GM10847 (cell line): Measurements from ENCODE around the gene ARID1B.

Experiments used
- POLR2A ChIP-seq: IDR thresholded peaks from 2 replicates; pipeline ENCODE4 v1.6.1; 2011; ENCODE audit not compliant: insufficient read length; ENCODE audit errors: extremely low read depth

The ARID1B gene

DNA sequence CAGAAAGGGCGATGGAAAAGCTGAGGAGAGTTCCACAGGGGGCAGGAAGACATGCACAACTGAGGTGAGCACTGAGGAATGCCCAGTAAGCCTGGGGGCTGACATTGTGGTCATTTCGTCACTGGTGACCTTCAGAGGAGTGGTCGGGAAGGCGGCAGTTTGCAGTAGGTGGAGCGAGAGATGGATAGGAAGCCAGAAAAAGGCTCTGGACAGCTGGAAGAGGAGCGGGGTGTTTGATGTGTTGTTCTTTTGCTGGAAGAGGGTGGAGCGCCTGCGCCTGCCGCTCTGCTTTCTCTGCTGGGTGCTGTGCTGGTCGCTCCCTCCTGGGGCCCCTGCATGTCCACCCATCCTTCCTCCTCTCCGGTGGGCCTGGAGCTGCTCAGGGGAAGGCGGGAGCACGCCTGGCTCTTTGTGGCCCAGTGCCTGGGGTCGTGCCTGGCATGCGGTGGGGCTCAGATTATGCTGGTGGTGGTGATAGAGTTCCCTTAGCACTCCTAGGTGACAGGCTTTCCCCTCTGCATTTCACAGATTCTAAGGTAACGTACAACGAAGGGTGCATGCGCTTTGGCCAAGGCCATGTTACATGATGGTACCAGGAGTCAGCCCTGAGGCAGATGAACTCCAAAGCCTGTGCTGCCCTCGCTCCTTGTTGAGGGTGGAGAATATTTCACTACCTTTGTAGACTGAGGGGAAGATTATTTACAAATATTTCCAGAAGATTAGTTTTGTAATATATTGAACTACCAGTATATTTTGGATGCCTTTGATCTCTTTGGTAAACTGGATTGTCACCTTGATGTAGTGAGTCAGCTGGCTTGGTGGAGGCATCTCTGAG is 20.9 kb downstream of the ARID1B start:
- no peak for TF ChIP-seq POLR2A

DNA sequence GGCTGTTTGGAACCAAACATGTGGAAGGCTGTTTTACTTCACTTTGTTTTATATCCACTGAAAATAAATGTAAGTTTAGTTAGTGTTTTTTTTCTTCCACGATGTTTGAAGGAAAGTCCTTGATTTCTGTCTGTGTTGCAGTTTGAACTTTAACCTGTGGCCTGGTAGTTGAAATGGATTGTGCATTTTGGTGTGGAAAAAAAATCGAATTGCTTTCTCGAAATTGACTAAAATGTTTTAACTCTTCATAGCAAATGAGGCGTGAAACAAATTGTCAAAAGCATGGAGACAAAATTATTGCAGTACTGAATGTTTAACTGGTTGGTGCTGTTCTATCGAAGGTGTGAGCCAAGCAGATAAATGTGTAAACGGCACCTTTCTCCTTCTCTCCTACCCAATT is 24.5 kb downstream of the ARID1B start:
- TF ChIP-seq POLR2A, result no peak

DNA sequence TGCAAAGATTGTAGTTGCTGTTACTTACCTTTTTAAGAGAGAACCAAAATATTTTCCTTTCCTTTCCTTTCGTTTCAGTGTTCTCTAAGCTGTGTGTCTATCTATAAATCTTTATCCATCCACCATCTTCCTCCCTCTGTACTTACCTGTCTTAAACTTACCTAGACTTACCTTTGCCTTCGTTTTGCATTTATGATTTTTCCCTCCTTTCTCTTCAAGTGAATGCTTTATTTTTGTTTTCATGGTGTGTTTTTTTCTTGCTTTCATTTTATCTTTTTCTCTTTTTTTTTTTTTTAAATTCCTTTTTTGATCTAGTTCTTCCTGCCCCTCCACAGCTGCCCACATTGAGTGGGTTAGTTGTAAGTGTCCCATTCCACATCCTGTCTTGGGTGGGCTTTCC is 26.2 kb downstream of the ARID1B start:
- no peak for TF ChIP-seq POLR2A

DNA sequence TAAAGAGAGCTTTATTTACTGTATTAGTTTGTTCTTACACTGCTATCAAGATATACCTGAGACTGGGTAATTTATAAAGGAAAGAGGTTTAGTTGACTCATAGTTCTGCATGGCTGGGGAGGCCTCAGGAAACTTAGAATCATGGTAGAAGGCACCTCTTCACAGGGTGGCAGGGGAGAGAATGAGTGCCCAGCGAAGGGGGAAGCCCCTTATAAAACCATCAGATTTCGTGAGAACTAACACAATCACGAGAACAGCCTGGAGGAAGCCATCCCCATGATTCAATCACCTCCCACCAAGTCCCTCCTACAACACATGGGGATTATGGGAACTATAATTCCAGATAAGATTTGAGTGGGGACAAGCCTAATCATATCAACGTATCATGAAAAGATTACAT is 27.2 kb downstream of the ARID1B start:
- TF ChIP-seq POLR2A, result no peak

DNA sequence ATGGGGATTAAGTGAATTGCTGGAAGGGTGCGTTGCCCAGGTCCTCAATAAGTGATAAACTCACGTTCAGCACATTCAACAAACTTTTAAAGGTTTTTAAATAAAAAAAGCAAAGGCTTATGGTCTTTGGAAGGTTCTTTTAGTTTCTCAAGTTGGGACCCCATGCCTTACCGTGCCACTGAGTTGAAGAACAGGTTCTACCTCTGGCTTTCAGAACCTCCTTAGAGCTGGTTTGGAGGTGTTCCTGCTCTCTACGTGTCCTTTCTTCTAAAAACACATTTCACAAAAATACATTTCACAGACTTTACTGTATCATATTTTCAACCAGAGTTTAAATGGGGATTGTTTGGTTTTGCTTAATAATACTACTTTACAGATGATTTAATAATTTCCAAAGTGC is 29.0 kb downstream of the ARID1B start:
- no peak for TF ChIP-seq POLR2A

DNA sequence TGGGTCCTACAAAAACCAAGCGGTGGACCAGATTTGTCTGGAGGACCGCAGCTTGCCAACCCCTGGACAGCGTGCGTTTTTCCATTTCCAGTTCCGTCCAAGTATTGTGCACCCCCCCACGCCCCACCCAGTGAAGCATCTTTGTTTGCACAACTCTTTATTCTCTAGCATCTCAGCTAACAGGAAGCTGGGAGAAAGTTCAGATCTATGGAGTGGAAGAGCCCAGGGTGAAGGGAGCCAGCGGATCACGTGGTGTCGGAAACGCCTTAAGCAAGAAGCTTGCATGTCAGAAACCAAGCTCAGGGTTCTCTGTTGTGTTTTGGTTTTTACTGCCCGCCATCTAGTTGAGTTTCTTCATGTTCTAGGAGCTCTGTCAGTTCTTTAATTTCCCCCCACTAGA is 29.9 kb downstream of the ARID1B start:
- TF ChIP-seq POLR2A, result no peak

DNA sequence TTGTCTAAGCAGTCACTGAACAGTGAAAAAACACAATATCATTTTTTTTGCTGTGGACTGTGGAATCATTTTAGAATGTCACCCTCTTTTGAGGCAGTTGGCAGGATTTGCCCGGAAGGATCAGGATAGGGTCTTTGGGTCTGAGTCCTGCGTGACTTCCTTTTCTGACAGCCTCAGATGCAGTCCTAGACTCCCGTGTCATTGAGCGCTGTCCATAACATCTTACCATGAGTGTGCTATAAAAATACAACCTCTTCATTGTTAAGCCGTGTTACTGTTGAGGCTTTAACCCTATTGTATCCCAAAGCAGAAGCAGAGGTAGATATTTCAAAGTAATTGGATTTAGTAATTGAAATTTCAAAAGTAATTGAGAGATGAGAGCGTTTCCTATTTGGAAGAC is 30.6 kb downstream of the ARID1B start:
- TF ChIP-seq POLR2A, result no peak

DNA sequence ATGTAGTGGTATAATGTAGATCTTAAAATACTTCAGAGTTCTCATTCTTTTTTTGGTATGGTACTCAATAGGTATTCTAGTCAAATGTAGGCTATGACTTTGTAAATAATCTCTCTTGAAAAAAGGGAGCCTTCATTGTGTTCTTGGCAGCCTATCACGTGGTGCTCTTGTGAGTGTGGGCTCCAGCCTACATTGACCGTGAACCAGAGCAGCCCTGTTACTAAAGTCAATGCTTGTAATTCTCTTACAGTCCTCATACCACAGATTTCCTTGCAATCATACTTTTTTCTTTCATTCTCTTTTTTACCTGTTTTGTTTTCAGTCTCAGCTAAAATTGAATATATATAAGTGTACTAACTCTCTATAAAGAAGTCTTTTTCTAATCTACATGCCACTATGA is 31.1 kb downstream of the ARID1B start:
- no peak for TF ChIP-seq POLR2A

DNA sequence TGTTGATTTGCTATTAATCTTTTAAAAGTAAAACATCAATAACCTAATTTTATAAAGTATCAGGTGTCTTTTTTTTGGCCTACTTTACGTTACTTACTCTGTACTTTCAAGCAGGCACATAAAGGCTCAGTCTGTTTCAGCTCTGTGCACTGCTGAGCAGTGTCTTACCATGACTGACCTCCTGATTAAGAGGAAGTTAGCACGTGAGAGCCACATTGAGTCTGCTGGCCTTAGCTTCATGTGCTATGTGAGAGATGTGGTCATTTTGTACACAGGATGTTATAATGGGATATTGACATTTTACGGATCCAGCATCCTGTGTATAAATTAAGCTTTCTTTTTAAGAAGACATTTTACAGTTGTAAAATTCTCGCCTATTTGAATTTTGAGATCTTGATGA is 31.9 kb downstream of the ARID1B start:
- TF ChIP-seq POLR2A, result no peak

DNA sequence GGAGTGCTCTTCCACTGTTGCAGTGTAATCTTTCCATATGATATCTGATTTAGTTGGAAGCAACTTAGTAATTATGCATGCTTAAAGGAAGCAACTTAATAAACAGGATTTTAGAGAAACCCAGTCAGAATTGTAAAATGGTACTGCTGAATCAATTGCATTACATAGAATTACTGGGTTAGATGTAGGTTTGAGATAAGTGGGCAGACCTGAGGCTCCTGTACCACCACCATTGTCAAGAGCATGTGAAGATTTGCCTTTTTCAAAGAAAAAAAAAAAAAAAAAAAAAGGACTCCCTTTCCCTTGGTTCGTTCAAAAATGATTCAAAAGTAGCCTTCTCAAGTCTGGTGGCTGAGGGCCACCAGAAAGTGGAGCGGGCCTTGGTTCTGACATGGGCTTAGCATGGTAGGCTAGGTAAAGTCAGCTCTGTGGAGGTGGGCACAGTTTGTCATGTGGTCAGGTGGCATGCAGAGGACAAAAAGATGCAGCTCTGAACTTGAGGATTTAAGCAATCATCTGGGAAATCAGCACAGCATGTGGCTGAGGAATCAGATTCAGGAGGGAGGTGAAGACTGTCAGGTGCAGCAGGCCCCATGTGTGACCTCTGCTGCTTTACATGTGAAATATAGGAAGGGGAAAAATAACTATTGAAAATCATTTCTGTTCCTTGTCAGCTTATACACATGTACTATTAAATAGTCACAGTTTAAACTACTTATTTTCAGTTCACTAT is 32.4 kb downstream of the ARID1B start:
- TF ChIP-seq POLR2A, result no peak

DNA sequence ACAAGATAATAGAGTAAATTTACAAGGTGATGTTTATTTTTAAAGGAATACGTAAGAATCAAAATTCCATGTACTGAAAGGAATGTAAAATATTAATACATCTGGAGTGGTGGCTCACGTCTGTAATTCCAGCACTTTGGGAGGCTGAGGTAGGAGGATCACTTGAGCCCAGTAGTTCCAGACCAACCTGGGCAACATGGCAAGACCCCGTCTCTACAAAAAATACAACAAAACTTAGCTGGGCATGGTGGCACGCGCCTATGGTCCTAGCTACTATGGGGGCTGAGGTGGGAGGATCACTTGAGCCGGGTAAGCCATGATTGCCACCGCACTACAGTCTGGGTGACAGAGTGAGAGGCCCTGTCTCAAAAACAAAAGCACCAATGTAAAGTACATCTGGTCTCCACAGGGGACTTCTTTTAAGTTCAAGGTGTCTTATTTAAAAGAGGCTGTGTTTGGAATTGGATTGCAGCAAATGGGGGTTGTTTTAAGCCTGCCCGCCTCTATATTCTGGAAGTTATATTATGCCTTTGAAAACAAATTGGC is 36.9 kb downstream of the ARID1B start:
- no peak for TF ChIP-seq POLR2A

DNA sequence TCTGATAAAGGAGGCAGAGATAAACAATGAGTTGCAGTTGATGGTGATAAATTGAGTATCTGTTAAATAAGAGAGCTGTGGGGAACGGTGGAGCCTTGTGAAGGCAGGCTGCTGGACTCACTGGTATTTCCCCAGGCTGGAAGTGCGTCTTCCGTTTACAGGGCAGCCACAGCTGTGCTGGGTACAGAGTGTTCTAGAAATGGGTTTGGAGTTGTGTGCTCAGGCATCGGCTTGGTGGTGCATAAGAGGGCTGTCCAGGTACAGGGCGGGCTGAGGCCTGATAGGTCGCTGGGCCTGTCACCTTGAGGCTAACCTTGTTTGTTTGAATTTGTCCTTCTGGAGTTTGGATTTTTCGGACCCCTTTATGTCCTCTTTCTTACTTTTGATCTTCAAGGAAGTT is 39.3 kb downstream of the ARID1B start:
- TF ChIP-seq POLR2A, result no peak

DNA sequence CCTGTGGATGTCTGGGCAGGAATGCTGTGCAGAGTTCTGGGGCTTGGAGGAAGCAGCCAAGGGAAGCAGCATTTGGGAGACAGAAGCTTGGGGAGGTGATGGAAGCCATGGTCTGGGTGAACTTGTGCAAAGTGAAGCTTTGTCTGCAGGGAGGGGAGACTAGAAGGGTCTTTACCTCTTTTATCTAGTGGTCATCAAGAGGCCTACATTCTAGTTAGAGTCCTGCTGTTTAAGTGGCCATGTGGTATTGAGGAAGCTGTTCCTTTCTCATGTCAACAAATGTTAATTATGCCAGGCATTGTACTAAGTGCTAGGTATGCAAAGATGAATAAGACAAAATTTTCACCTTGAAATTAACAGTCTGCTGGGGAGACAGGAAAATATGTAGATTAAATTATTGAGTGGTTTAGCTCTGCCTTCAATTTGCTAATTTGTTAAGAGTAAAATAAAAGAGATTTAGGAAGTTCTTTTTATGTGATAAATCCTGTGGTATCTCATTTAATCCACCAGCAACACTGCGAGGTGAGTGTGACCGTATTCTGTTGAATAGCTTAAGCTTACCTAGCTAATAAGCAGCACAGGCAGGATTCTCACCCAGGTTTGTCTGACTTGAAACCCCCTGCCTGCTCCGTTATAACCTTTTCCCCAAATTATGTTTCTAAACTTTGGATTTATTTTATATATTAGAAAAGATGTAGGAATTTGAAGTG is 43.1 kb downstream of the ARID1B start:
- TF ChIP-seq POLR2A, result no peak

DNA sequence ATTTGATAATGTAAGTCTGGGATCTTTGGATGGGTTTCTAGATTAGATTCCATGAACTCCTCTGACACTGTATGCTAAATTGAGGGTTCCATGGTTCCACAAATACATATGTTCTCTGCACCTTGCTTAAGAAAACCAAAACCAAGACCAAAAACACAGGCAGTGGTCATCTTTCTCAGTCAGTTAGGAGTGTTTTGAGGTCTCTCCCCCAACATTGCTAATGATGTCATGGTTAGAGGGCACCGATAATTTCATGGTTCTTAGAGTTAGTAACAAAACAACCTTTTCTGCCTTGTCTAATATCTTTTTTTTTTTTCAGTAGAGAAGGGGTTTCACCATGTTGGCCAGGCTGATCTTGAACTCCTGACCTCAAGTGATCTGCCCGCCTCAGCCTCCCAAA is 44.5 kb downstream of the ARID1B start:
- no peak for TF ChIP-seq POLR2A

DNA sequence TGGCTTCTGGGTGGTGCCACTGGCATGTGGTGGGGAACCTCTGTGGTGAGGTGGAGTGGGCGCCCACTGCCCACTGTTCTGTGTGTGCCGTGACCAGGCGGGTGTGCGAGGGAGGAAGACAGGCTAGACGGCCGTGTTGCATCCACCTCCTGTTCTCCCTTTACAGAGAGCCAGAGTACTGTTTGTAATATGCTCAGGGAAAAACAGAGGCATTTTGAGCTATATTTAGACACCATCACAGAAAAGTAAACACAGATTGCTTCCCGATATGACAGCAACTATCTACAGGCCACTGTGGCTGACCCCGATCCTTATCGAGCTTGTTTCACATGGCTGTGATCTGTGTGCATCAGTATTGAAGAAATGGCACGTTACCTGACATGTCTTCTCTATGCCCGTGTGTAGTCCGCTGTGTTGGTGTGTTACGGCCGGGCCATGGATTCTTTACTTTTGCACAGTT is 45.6 kb downstream of the ARID1B start:
- TF ChIP-seq POLR2A, result no peak

DNA sequence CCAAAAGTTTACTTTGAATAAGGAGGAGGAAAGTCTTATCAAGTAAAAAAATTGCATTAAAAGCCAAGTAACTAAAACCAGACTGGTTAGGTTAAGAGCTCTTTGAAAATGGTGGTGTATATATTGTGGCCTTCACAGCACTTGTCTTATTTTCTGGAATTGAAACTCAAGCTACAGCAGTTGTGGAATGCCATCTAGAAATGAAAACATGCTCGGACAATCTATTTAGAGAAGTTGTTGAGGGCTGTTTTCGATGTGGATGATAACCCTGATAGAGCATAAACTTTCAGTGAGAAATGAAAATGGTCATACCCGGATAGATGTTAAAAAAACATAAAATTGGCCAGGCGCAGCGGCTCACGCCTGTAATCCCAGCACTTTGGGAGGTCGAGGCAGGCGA is 47.0 kb downstream of the ARID1B start:
- no peak for TF ChIP-seq POLR2A
